GM18520 (cell line): ENCODE data around the gene RPL31.

ENCODE experiments used
- ATAC-seq: cut with Tn5 transposase; IDR thresholded peaks from one replicate; pipeline ENCODE4 v1.9.1; 2021; ENCODE audit not compliant: unreplicated experiment

The RPL31 gene

GRCh38 chr2:100993294-100993693 lies 8.8 kb upstream of the RPL31 start:
- ATAC-seq = no peak

- ATAC-seq = no peak
These were observed 6.6 kb upstream of the RPL31 start for GRCh38 chr2:100995309-100996075.

- no peak for ATAC-seq
These were observed 4.4 kb upstream of the RPL31 start for GRCh38 chr2:100997509-100998234.

DNA sequence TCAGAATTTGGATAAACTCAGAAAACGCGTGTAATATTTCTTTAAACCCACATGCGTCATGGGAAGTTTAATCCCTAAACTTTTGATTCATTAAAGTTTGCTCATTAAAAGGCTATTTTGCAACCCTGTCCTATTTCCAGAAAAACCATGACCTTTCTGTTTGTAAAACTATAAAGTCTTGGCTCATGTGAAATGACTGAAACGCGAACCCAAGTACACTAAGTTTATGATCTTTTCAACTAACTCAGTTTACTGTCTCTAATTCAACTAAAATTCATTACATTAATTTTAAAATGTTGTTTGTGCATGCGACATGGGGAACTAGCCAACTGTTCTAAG lies 3.9 kb upstream of the RPL31 start:
- no peak for ATAC-seq

GRCh38 chr2:100999995-101000394 lies 2.1 kb upstream of the RPL31 start:
- ATAC-seq = no peak

DNA sequence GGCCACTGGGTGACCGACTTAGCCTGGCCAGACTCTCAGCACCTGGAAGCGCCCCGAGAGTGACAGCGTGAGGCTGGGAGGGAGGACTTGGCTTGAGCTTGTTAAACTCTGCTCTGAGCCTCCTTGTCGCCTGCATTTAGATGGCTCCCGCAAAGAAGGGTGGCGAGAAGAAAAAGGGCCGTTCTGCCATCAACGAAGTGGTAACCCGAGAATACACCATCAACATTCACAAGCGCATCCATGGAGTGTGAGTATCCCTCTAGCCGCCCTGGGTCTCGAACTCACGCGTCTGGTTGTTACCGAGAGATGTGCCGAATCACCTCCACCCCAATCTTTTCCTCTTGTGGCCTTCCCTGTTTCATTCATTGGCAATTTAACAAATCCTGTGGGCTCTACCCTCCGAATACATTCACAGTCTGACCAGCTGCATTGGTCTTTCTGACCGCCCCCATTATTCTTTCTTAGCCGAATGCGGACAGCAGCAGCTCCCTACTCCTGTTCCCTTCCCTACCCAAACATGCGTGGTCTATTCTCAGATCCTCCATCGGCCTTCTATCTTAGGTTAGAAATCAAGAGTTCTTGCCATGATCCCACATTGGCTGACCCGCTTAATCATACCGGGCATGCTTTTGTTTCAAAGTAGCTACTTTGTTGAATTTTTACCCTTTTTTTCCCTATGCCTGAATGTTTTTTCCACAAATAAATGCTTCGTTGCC lies 631 bp downstream of the RPL31 start:
- no peak for ATAC-seq

DNA sequence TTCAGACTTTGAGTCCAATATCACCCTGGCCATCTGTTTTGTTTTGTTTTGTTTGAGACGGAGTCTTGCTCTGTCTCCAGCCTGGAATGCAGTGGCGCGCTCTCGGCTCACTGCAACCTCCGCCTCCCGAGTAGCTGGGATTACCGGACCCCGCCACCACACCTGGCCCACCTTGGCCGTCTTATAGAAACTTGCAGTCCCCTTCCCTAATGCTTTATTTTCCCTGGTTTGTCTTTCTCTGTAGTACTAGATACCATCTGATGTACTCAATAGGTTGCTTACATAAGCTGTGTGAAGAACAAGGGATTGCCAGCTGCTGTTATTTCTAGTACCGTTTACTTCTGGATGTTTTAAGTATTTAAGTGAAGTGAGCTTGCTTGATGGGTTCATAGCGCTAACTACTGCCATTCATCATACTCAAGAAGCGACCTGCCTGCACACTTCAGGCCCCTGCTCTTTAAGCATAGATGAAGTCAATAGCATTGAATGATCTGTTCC lies 1.2 kb downstream of the RPL31 start:
- no peak for ATAC-seq

GRCh38 chr2:101004620-101005325 lies 2.7 kb downstream of the RPL31 start:
- no peak for ATAC-seq

DNA sequence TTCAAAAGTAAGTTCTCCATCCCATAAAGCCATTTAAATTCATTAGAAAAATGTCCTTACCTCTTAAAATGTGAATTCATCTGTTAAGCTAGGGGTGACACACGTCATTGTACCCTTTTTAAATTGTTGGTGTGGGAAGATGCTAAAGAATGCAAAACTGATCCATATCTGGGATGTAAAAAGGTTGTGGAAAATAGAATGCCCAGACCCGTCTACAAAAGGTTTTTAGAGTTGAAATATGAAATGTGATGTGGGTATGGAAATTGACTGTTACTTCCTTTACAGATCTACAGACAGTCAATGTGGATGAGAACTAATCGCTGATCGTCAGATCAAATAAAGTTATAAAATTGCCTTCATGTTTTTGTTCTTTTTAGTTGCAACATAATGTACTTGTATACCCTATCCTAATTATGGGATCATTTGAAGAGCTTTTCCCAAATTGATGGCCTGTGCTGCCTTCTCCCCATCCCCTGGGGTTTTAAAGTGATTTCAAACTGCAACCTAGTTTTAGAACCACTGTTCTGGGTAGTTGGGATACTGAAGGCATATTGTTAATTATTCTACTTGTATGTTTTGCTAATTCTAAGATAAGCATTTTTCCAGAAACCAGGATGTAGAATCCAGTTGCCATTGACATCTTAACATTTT lies 4.1 kb downstream of the RPL31 start:
- ATAC-seq = no peak

DNA sequence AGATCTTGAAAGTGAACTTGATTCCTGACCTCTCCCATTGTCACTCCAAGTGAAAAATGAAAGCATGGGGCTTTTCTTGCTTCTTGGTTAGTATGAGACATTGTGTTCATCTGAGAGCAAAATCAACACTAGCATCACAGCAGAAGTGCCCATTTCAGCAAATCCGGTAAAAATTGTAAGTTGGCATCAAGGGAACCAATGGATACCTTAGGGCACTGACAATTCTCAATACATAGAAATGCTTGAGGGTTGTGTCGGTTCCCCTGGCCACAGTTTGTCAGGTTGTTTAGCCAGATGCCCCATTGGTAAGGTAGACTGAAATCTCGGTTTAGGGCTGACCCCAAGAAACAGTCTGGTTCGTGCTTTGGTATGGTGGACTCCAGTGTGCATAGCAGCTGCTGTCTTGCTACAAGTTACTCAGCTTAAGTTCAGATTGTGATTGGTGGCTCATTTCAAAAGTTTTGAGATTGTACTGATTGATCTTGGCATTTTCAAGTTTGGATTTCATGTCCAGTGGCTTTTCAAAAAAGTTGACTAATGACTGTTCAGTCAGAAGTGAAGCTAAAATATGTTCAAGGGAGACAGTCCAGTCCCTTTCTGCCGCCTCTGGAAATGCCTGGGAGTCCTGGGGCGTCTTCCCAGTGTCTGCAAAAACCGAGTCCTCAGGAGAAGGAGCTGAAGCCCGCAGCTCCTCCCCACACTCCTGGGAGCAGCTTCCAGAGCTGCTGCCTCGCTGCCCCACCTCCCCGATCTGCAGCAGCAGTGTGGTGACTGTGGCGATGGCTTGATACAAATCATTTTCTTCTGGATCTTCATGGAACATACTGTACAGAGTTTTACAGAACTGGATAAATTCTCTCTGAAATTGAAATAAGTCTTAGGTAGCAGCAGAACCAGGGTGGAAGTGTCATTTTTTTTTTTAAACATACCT lies 5.6 kb downstream of the RPL31 start:
- no peak for ATAC-seq

- no peak for ATAC-seq
These were observed 9.1 kb downstream of the RPL31 start for GRCh38 chr2:101011152-101011551.

GRCh38 chr2:101012054-101012705 lies 10.1 kb downstream of the RPL31 start:
- ATAC-seq = peak; percentile 81

- no peak for ATAC-seq
These were observed 10.7 kb downstream of the RPL31 start for GRCh38 chr2:101012706-101013181.

- ATAC-seq = no peak
These were observed 12.3 kb downstream of the RPL31 start for GRCh38 chr2:101014264-101014857.

- ATAC-seq = no peak
These were observed 15.3 kb downstream of the RPL31 start for GRCh38 chr2:101017371-101017770.

DNA sequence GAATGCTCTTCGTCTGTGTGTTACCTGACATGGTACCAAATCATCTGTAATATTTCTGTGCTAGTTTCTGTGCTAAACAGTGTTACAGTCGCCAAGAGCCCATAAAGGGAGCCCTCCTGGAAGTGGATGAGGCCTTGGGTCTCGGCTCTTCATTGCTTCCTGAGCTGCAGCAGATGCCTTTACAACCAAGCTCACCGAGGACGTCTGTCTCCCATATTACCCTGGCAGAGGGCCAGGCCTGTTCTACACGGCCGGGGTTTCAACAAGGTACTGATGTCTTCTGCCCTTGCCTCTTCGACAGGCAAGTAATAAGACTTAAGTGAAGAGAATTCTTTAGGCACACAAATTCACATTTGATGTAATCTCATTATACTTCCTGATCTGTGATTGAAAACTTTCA lies 16.8 kb downstream of the RPL31 start:
- no peak for ATAC-seq

DNA sequence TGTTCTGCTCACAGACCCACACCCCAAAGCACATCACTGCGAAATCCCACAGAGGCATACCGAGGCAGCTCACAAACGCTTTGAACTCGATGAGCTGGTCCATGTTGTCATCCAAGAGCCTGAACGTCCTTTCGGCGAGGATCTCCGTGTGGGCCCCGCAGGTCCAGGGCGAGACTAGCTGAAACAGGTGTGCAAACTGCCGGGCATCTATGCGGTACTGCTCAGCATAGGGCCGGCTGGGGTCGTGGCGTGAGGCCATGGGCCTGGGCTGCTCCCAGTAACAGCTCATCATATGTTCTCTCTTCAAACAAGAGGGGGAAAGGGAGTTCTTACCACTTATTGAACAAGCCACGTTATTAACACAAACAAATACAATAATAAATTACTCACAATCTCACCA lies 20.1 kb downstream of the RPL31 start:
- ATAC-seq = no peak

GRCh38 chr2:101023327-101024107 lies 21.4 kb downstream of the RPL31 start:
- ATAC-seq = no peak
